HepG2 (cell line): Measurements from ENCODE around the gene DLG4. TPM values are rescaled to one million over a fixed set of nuclear protein-coding genes. Genes with fewer than 3 reads are reported as not detected.

Experiments used
- ATF7-NPFF ChIP-seq: sonication (generic); formaldehyde crosslinking; IDR thresholded peaks from 2 replicates; pipeline ENCODE4 v1.8.1; 2023; ENCODE audit warnings: mild to moderate bottlenecking, low read depth, missing genetic modification reagents, moderate library complexity
- CTCF ChIP-seq: sonication (generic); formaldehyde crosslinking; IDR thresholded peaks from 2 replicates; pipeline ENCODE4 v1.5.0; 2020; ENCODE audit warnings: mild to moderate bottlenecking, missing genetic modification reagents, moderate library complexity
- DRAP1 ChIP-seq: IDR thresholded peaks from 2 replicates; pipeline ENCODE4 v1.6.1; 2016; ENCODE audit warnings: missing genetic modification reagents, missing compliant biosample characterization
- GATAD1 ChIP-seq: IDR thresholded peaks from 2 replicates; pipeline ENCODE4 v1.6.1; 2016; ENCODE audit warnings: missing genetic modification reagents, missing compliant biosample characterization
- HMG20A ChIP-seq: IDR thresholded peaks from 2 replicates; pipeline ENCODE4 v1.6.1; 2016; ENCODE audit warnings: borderline replicate concordance
- HMGXB3 ChIP-seq: sonication (generic); formaldehyde crosslinking; IDR thresholded peaks from 2 replicates; pipeline ENCODE4 v1.4.0; 2020; ENCODE audit warnings: missing genetic modification reagents, borderline replicate concordance
- KLF15 ChIP-seq: sonication (generic); formaldehyde crosslinking; IDR thresholded peaks from 2 replicates; pipeline ENCODE4 v1.8.1; 2023; ENCODE audit warnings: borderline replicate concordance, mild to moderate bottlenecking, inconsistent platforms, missing genetic modification reagents, mixed read lengths
- NCOR1 ChIP-seq: fragments of 200-600 bp; sonication (generic); IDR thresholded peaks from 2 replicates; pipeline ENCODE4 v1.7.0; 2017; ENCODE audit warnings: antibody characterized with exemption, low read length, borderline replicate concordance
- POLR2AphosphoS2 ChIP-seq: IDR thresholded peaks from 2 replicates; pipeline ENCODE4 v1.6.1; 2011; ENCODE audit warnings: low read depth, low read length, improper control_type of control experiment
- XRCC5 ChIP-seq: fragments of 200-400 bp; formaldehyde crosslinking; optimal IDR thresholded peaks from 2 replicates; pipeline ENCODE3; 2017; ENCODE audit warnings: mild to moderate bottlenecking, low read length
- ZBTB39 ChIP-seq: sonication (generic); formaldehyde crosslinking; IDR thresholded peaks from 2 replicates; pipeline ENCODE4 v1.5.0; 2020; ENCODE audit warnings: missing genetic modification reagents
- ZMAT5 ChIP-seq: sonication (generic); formaldehyde crosslinking; IDR thresholded peaks from 2 replicates; pipeline ENCODE4 v1.5.0; 2020; ENCODE audit warnings: mild to moderate bottlenecking, low read depth, missing genetic modification reagents, borderline replicate concordance
- ZNF598 ChIP-seq: sonication (generic); formaldehyde crosslinking; IDR thresholded peaks from 2 replicates; pipeline ENCODE4 v1.5.1; 2020; ENCODE audit warnings: mild to moderate bottlenecking, missing genetic modification reagents, borderline replicate concordance
- polyA plus RNA-seq, 8 experiments: library from polyadenylated mRNA; depleted of rRNA in 3 of 8; stranded (reverse) in 7 of 8; unstranded in 1 of 8; fragments of >200 nt; fragmentation: Illumina TruSeq in 4 of 8; extraction: Trizol in 4 of 8; gene quantifications; 2 replicates each; pipeline versions ENCODE4 v1.2.1 to v1.2.3, GENCODE V29; 2011 to 2016; ENCODE audit warnings: low read depth in 4 of 8, missing spikeins in 1 of 8, mixed read lengths in 1 of 8; ENCODE audit not compliant: insufficient read depth in 1 of 8
- total RNA-seq, 5 experiments: library from RNA; depleted of rRNA; stranded (reverse); fragments of >200 nt; fragmentation: Illumina TruSeq; extraction: Trizol; gene quantifications; 2 replicates each; pipeline ENCODE4 v1.2.3, GENCODE V29; 2016; ENCODE audit warnings: low read depth in 1 of 5
- TF ChIP-seq, protein P1 (sequence below): sonication (generic); formaldehyde crosslinking; IDR thresholded peaks from 2 replicates; pipeline ENCODE4 v1.8.0; 2022; ENCODE audit warnings: mild to moderate bottlenecking, missing genetic modification reagents, moderate library complexity

Gene DLG4
- total and polyA plus RNA-seq, 2 of the 13 experiments (the other 11 are each of a cell fraction or from before 2014, with no cell fraction given): 0.71 to 4.3 TPM

GRCh38 chr17:7179317-7180254 lies 40.0 kb downstream of the DLG4 start, which contains the start of gene ASGR1 (continued):
- TF ChIP-seq DRAP1 (CRISPR knock-in tag) (peak; percentile 52), ZNF598 (peak; percentile 27; the same call in 1 of the 2 replicates), HMG20A (CRISPR knock-in tag) (peak; percentile 65; the same call in 1 of the 2 replicates), ATF7-NPFF (CRISPR knock-in tag) (no peak; the same call in 1 of the 2 replicates), ZBTB39 (0 out of 2 replicates have a peak, but pooled peaks have one; percentile 68), NCOR1 (peak; percentile 89), ZMAT5 (no peak), GATAD1 (0 out of 2 replicates have a peak, but pooled peaks have one; percentile 70), KLF15 (CRISPR knock-in tag) (0 out of 2 replicates have a peak, but pooled peaks have one; percentile 66), HMGXB3 (CRISPR knock-in tag) (peak; percentile 80), XRCC5 (peak; percentile 93), POLR2AphosphoS2 (no peak; the same call in 1 of the 2 replicates), CTCF (0 out of 2 replicates have a peak, but pooled peaks have one; percentile 14)
- TF ChIP-seq, protein P1, sequence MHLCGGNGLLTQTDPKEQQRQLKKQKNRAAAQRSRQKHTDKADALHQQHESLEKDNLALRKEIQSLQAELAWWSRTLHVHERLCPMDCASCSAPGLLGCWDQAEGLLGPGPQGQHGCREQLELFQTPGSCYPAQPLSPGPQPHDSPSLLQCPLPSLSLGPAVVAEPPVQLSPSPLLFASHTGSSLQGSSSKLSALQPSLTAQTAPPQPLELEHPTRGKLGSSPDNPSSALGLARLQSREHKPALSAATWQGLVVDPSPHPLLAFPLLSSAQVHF (CRISPR knock-in tag): 0 out of 2 replicates have a peak, but pooled peaks have one; percentile 33
